G401.6 (cell line): ENCODE results near the gene ARHGEF1.

Source experiments
- FAIRE-seq: peaks from 2 replicates; lab custom pipeline; 2012; peaks lifted over from hg19 to GRCh38; lab: Jason Lieb, UNC

ARHGEF1 gene, protein sequence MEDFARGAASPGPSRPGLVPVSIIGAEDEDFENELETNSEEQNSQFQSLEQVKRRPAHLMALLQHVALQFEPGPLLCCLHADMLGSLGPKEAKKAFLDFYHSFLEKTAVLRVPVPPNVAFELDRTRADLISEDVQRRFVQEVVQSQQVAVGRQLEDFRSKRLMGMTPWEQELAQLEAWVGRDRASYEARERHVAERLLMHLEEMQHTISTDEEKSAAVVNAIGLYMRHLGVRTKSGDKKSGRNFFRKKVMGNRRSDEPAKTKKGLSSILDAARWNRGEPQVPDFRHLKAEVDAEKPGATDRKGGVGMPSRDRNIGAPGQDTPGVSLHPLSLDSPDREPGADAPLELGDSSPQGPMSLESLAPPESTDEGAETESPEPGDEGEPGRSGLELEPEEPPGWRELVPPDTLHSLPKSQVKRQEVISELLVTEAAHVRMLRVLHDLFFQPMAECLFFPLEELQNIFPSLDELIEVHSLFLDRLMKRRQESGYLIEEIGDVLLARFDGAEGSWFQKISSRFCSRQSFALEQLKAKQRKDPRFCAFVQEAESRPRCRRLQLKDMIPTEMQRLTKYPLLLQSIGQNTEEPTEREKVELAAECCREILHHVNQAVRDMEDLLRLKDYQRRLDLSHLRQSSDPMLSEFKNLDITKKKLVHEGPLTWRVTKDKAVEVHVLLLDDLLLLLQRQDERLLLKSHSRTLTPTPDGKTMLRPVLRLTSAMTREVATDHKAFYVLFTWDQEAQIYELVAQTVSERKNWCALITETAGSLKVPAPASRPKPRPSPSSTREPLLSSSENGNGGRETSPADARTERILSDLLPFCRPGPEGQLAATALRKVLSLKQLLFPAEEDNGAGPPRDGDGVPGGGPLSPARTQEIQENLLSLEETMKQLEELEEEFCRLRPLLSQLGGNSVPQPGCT

DNA sequence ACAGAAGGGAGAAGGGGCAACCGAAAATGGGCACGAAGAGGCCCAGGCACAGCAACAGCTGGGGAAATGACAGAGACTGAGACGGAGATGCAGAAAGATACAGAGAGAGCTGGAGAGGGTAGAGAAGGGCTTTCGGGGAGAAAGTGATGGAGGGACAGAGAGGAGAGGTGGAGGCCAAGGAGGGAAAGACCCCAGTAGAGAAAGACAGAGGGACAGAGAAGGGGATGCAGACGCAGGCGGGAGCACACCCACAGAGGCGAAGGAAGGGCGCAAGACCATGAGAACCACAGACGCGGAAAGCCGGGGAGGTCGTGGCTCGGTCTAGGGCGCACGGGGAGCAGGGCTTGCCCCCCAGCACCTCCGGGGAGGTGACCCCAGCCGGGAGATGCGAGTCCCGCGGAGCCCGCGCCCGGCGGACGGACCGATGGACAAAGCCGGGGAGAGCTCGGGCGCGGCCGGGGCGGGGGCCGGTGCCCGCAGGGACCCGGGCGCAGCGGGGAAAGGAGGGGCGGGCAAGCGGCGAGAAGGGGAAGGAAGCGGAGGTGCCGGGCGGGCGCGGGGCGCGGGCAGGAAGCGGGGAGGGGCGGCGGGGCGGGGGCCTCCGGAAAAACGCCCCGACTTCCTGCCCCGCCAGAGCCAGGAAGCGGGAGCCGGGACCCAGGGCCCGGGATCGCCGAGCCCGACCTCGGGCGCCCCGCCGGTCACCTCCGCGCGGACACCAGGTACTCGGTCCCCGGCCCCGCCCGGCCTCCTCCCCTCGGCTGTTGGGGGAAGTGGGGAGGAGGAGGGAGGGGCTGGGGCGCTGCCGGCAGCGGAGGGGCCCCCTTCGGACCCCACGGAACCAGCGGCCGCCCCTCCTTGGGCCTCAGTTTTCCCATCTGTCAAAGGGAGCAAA, at the start of gene ARHGEF1:
ARHGEF1 (plus strand) TSS at position 617 of the 895 bp plus-strand sequence. CDS start 4,899 bp downstream, outside the sequence.
- no peak for FAIRE-seq

DNA sequence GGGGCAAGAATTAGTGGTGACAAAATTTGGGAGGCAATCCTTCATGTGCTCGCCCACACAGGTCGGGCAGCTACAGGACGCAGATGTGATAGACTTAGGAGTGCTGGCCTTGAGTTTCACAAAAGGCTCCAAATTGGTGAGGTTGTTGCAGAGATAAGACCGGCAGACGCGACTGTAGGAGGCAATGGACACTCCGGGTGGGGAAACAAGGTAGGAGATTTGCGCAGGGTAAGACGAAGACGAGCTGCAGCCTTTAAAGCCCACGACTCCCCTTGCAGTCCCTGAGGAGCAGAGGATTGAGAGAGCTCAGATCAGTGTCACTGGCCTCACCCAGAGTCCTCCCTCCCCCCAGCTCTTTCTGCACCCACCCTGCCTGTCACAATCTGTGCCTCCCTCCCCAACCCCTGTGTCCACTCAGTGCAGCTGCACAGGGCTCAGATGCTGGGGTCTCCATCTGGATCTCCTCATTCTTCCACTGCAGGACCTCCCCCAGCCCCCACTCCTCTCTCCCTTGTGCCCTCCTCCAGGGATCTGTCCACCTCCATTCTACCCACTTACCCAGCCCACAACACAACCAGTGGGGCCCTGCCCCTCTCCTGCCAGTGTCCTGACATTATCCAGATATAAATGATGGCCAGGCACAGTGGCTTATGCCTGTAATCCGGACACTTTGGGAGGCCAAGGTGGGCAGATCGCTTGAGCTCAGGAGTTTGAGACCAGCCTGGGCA, 44.8 kb upstream of the ARHGEF1 start:
- no peak for FAIRE-seq

DNA sequence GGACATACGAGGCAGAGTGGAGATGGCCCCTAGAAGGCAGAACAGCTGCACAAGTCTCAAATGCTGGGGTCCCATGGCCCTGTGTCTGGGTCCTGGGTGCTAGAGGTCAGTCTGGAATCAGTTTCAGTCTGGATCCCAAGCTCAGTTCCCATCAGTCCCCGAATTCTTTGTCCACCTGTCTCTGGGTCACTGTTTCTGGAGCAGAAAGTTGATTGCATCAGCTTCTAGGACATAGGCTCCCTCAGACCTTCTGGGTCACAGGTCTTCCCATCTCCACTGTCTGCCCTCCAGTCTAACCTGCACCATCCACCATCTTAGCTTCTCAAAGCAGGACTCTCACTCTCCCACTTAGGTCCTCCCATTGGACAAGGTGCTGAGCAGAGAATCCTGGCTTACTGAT, 43.8 kb upstream of the ARHGEF1 start:
- no peak for FAIRE-seq

DNA sequence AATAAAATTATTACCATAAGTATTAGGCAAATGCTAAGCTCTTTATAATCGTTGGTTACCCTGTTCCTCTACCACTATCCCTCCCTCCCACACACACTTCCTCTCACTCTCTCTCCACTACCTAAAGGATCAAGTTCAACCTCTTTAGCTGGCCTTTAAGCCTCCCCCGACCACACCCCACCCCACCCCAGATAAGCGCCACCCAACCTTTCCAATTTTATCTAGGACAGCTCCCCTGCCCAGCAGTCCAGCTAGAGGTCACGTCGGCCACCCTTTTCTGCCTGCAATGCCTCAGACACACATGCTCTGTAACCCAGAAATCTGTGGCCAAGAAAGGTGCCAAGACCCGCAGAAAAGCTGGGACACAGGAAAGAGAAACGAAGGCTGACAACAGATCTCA, 39.6 kb upstream of the ARHGEF1 start:
- no peak for FAIRE-seq

DNA sequence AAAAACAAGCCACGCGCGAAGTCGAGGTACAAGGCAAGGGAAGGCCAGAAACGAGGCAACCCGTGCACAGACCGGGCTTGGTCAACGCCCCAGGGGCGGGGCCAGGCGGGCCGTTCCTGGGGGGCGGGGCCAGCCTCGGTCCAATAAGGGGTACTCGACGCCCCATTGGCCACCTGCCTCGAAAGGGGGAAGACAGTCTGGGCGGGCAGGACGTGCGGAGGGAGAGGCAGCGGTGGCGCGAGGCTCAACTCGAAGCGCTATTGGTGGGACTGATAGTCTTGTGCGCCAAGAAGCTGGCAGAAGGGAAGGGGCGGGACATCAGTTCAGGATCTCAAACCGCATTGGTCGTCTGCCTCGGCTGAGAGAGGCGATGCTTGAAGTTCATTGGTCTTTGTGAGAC, 38.4 kb upstream of the ARHGEF1 start, which contains the start of gene LYPD4:
LYPD4 (minus strand) TSS at position 83 of the 400 bp plus-strand sequence. CDS start 5,398 bp downstream, outside the sequence.
- no peak for FAIRE-seq

DNA sequence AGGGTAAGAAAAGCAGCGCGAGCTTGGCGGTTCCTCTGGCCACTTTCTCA, 38.2 kb upstream of the ARHGEF1 start, which contains the start of gene DMRTC2:
DMRTC2 (plus strand) TSS at position 42 of the 50 bp plus-strand sequence. CDS start 2,387 bp downstream, outside the sequence.
- FAIRE-seq = no peak

DNA sequence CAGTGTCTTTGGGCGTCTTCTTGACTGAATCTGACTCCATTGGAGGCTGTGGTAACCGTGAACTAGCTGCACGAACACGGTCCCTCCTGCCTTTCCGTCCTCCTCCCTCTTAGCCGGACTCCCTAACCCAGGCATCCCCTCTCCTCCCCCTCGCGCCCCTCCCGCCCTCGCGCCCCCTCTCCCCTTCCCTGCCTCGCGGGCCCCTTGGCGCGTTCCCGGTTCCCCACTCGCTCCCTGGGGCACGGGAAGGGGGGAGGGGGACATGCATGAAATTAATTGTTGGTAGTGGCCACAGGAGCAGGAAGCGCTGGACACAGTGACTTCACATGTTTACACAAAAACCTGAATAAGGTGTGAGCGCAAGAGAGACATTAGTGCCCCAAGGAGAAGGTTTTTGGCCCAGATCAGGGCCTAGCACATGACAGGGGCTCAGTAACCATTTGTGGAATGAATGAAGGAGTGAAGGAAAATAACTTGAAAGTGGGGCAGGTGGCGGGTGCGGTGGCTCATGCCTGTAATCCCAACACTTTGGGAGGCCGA, 37.9 kb upstream of the ARHGEF1 start:
- FAIRE-seq = no peak

DNA sequence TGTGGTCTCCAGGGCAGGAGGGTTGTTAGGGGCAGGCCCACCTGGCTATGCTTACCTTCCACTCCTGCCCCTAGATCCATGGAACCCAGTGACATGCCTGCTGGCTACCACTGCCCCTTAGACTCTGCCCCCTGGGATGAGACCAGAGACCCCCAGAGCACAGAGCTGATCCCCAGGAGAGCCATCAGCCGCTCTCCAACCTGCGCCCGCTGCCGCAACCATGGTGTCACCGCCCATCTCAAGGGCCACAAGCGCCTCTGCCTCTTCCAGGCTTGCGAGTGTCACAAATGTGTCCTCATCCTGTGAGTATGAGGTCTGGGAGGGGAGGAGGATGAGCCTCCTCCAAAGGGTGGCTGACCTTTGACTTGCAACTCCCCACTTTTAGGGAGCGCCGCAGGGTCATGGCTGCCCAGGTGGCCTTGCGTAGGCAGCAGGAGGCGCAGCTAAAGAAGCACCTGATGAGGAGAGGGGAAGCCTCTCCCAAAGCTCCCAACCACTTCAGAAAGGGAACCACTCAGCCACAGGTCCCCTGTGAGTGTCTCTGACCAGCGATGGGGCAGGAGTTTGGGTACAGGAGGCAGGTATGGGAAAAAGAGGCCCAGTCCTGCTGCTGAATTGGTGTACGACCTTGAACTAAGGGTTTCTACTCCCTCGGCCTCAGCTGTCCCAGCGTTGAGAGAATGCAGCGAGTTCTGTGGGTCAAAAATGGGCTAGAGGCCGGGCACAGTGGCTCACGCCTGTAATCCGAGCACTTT, 35.5 kb upstream of the ARHGEF1 start:
- FAIRE-seq = no peak

DNA sequence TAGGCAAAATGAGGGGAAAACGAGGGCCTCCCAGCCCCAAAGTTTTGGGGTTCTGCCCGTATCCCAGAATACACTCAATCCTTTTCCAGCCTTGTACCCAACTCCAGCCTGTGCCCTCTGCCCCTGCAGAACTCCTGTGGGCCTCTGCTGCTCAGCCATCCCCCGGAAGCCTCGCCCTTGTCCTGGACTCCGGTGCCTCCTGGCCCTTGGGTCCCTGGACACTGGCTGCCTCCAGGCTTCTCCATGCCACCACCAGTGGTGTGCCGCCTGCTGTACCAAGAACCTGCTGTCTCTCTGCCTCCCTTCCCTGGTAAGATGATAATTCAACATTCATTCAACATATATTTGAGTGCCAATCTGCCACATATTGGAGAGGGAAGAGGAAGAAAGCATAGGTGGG, 34.3 kb upstream of the ARHGEF1 start:
- FAIRE-seq = no peak

DNA sequence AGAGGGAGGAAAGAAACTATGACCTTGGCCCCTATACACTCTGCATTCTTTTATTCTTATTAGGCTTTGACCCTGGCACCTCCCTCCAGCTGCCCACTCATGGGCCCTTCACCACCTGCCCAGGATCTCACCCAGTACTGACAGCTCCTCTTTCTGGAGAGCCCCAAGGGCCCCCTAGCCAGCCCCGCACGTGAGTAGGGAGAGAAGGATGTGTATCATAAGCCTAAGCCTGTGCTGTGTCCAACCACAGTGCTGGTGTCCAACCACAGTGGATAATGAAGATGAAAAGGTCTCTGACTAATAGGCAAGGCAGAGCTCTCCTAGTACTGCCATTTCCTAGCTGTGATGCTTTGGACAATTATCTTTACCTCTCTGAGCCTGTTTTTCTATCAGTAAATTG, 33.9 kb upstream of the ARHGEF1 start:
- no peak for FAIRE-seq

DNA sequence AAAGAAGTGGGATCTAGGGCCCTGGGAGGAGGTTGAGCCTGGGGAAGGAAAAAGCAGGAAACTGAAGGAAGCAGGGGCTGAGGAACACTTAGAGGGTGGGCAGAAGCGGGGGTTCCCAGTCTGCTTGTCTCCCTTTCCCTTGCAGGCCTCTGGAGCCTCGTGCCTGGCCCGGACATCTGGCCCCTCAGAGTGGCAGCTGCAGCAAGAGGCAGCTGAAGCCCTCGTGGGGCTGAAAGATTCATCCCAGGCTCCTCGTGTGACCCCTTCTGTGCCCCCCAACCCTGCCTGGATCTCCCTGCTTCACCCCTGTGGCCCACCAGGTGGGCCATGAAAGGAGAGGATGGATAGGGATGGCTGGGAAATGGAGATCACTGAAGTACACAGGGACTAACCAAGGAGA, 32.6 kb upstream of the ARHGEF1 start:
- FAIRE-seq = no peak

DNA sequence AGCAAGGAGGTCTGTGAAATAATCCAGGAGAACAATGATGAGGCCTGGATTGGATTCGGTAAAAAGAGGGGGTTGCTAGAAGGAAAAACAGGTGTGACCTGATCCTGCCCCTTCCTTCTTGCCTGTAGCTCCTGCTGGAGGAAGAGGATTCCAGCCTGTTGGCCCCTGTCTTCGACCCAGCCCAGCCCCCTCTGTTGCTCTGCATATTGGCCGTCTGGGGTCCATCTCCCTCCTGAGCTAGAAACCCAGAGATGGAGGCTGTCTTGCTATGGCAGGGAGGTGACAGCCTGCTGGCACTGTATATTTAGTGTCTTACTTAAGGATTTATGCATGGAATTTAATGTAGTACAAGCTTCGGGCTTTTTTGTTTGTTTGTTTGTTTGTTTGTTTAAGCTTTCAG, 31.5 kb upstream of the ARHGEF1 start:
- no peak for FAIRE-seq

DNA sequence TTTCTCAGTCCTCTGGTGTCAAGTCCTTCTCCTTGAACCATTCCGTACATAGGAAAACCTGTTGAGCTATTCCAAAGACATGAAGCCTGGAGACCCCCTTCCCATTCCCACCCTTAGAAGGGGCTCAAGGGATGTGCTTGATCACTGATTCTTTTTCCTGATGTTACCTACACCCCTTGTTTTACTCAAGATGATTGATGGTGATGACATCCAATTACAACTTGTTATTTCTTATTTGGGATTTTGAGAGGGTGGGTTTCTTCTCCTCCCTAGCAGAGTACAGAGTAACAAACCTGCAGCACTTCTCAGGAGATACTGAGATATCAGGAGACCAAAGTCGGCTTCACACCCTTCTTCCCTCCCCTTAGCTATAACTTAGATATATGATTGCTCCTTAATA, 29.6 kb upstream of the ARHGEF1 start:
- no peak for FAIRE-seq

DNA sequence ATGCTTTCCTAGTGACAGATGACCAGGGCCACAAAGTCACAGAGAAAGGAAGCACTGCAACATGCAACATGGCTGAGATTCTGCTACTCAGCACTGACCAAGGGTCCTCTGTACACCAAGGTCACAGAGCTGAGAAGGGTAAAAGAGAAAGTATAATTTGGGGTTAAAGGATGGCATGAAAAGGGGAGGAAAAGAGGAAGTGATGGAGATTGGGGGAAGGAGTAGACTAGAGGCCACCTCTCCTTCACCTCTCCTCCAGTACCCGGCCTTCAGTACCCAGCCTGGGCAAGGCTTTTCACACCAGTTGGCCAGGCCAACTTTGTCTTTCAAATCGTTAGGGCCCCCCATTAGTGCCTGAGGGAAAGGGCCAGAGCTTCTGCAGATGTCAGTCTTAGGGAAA, 29.2 kb upstream of the ARHGEF1 start:
- no peak for FAIRE-seq

DNA sequence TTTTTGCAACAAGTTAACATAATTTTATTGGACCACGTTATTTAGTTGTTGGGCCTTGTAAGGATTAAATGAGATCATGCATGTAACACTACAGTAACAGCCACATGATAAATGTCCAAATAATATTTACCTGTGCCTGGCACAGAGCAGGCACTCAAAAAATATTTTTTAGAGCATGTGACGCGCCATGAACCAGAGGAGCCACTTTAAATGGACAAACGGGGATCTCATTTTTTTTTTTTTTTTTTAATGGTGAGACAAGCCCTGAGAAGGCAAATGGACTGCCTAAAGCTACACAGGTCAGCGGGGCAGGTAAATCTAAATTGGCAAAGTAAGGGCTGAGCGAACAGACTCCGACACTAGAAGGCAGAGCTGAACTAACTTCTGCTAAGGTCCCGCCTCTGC, 23.8 kb upstream of the ARHGEF1 start:
- no peak for FAIRE-seq

DNA sequence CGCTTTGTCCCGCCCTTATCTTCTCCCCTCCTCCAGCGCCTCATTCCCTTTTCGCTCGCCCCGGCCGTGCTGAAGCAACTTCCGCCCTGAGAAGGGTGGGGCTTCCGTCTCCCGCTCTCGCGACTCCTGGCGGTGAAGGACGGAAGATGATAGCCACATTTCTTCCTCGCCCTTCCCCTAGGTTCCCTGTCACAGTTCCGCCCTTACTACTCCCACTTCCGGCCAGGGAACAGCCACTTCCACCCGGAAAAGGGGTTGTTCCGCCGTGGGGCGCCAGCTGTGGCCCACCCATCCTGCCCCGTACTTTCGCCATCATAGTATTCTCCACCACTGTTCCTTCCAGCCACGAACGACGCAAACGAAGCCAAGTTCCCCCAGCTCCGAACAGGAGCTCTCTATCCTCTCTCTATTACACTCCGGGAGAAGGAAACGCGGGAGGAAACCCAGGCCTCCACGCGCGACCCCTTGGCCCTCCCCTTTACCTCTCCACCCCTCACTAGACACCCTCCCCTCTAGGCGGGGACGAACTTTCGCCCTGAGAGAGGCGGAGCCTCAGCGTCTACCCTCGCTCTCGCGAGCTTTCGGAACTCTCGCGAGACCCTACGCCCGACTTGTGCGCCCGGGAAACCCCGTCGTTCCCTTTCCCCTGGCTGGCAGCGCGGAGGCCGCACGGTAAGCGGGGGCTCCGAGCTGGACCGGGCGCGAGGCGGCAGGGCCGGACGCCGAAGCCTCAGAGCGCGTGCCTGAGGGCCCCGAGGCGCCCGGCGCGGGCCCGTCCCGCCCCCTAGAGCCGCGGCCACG, 23.2 kb upstream of the ARHGEF1 start, which contains the start of gene RPS19:
RPS19 (plus strand) TSS at position 638 of the 801 bp plus-strand sequence. CDS start 520 bp downstream, outside the sequence.
- FAIRE-seq = peak; percentile 99

DNA sequence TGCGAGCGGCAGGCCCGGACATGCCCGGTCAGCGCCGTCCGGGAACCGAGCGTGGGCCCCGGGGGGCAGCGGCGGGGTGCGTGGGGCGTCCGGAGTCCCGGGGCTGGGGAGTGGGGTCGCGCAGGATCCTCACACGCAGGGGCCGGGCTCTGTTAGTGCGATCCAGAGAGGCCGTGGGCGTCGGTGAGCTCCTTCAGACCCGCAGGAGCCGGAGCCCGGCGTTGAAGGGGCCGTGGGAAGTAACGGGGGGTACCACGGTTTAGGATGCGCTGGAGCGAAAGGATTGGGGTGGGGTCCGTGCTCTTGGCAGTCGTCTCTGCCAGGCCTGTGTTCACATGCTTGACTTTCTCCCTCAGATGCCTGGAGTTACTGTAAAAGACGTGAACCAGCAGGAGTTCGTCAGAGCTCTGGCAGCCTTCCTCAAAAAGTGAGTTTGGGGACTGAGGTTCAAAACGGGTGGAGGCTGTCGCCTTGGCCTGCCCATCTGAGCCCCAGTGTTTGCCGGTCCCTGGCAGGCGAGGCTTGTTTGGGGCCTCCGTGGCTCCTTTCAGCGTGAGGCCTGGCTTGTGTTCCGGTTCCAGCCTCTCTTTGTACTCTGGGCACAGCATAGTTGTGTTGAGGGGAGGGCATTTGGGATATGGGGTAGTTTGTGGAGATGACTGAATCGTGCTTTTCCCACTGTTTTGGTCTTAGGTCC, 22.4 kb upstream of the ARHGEF1 start:
- no peak for FAIRE-seq

DNA sequence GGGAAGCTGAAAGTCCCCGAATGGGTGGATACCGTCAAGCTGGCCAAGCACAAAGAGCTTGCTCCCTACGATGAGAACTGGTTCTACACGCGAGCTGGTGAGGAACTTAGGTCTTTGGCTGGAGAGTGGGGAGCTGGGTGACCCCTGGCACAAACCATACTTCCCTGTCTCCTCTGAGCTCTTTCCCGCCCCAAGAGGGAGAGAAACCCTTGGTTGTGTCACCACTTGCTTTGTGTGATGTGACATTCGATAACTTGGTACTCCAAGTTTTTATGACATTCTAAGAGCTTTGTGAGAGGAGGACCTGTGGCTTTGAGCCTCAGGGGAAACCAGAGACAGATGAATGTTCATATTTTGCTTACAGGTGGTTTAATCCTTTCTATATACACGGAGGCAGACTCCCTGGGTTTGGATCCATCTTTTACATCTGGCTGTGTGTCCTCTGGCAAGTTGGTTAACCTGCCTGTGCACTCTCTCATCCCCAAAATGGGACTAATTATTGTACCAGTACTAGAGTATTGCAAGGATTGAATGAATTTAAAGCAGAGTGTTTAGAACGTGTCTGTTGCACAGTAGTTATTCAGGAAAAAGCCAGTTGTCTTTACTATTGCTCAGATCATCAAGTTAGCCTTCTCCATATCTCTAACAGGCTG, 21.7 kb upstream of the ARHGEF1 start:
- FAIRE-seq = no peak

DNA sequence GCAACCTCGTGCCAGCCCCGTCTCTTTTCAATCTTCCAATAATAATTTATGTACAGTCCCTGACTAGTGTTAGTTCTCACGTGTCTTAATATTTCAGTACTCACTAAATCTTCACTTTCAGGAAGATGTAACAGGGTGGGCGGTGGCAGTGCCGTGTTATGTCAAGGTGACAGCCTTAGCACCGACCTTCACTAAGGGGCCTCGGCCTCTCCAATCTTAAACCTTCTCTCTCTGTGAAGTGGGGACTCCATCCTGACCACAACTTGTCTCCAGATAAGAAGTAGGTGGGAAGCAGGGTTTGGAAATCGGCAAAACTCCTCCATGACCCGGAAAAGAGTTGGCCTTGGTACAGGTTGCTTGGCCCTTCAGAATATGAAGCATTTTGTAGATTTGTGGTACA, 21.1 kb upstream of the ARHGEF1 start:
- FAIRE-seq = no peak
